OCI-LY7 (cell line): ENCODE data around the gene SUFU. TPM values are rescaled to one million over a fixed set of nuclear protein-coding genes. Genes with fewer than 3 reads are reported as not detected.

Source experiments
- BruUV-seq: library from RNA; stranded (reverse); fragments of 400-500 nt; replicated peaks from 2 replicates; lab custom pipeline; 2021; lab: Mats Ljungman, UMichigan
- CTCF ChIA-PET: fragments of 300-600 bp; sonication (Branson Sonifier 250); formaldehyde crosslinking; loops from one replicate; lab custom pipeline; 2022; ENCODE audit warnings: antibody characterized with exemption; ENCODE audit not compliant: unreplicated experiment; lab: Charles Lee
- POLR2A ChIA-PET: fragments of 300-600 bp; sonication (Branson Sonifier 250); formaldehyde crosslinking; loops from one replicate; lab custom pipeline; 2022; ENCODE audit warnings: antibody characterized with exemption; lab: Charles Lee
- DNase-seq: peaks from one replicate; pipeline ENCODE4 v3.0.0-alpha.2; 2015; ENCODE audit warnings: low spot score
- H2AFZ ChIP-seq: fragments of 200-600 bp; sonication (generic), shearing (Covaris generic); 2 replicates; pipeline ENCODE4 v1.6.1; 2014; ENCODE audit warnings: mild to moderate bottlenecking, antibody characterized with exemption, low read length, moderate library complexity
- H3K27ac ChIP-seq: fragments of 200-600 bp; sonication (generic); 2 replicates; pipeline ENCODE4 v1.5.1; 2014; ENCODE audit warnings: mixed run types, low read depth, mild to moderate bottlenecking, moderate library complexity, low read length, inconsistent platforms; ENCODE audit not compliant: poor library complexity, severe bottlenecking
- H3K36me3 ChIP-seq: fragments of 200-600 bp; sonication (generic); 2 replicates; pipeline ENCODE4 v1.6.1; 2014; ENCODE audit warnings: mild to moderate bottlenecking, antibody characterized with exemption, low read length, moderate library complexity, mixed read lengths; ENCODE audit not compliant: insufficient read depth
- H3K4me1 ChIP-seq: fragments of 200-600 bp; sonication (generic); 2 replicates; pipeline ENCODE4 v1.5.1; 2014; ENCODE audit warnings: mild to moderate bottlenecking, low read length; ENCODE audit not compliant: insufficient read depth, poor library complexity, severe bottlenecking
- H3K4me2 ChIP-seq: fragments of 200-600 bp; sonication (generic); 2 replicates; pipeline ENCODE4 v1.6.1; 2014; ENCODE audit warnings: mild to moderate bottlenecking, low read length
- H3K4me3 ChIP-seq: fragments of 200-600 bp; sonication (generic); 2 replicates; pipeline ENCODE4 v1.5.1; 2014; ENCODE audit warnings: mild to moderate bottlenecking, low read depth, low read length; ENCODE audit not compliant: poor library complexity, severe bottlenecking
- H3K79me2 ChIP-seq: fragments of 200-600 bp; sonication (generic); 2 replicates; pipeline ENCODE4 v1.6.1; 2016; ENCODE audit warnings: low read depth, mild to moderate bottlenecking, low read length, moderate library complexity, mixed read lengths; ENCODE audit not compliant: insufficient read depth
- H3K9me2 ChIP-seq: fragments of 200-600 bp; sonication (generic); 2 replicates; pipeline ENCODE4 v1.6.1; 2016; ENCODE audit warnings: mild to moderate bottlenecking, low read length, mixed read lengths; ENCODE audit not compliant: insufficient read depth
- H3K9me3 ChIP-seq: fragments of 200-600 bp; sonication (generic); 2 replicates; pipeline ENCODE4 v1.6.1; 2014; ENCODE audit warnings: mild to moderate bottlenecking, mixed run types, low read length, mixed read lengths
- H4K20me1 ChIP-seq: fragments of 200-600 bp; sonication (generic); 2 replicates; pipeline ENCODE4 v1.6.1; 2014; ENCODE audit warnings: mild to moderate bottlenecking, antibody characterized with exemption, low read length, moderate library complexity, mixed read lengths; ENCODE audit not compliant: insufficient read depth
- EZH2phosphoT487 ChIP-seq: fragments of 200-600 bp; sonication (generic); IDR thresholded peaks from 2 replicates; pipeline ENCODE4 v1.6.1; 2018; ENCODE audit warnings: low read depth, borderline replicate concordance, mild to moderate bottlenecking, mixed run types, antibody characterized with exemption, low read length, moderate library complexity, mixed read lengths
- intact Hi-C: fragments of 100-400 bp; cut with micrococcal nuclease; formaldehyde crosslinking; loops from one replicate; pipeline ENCODE4 v1.10.0; 2022; ENCODE audit not compliant: unreplicated experiment
- total RNA-seq, 2 experiments: library from RNA; depleted of rRNA in 1 of 2; stranded (reverse); fragments of >200 nt in 1 of 2; shearing (Covaris generic) in 1 of 2; gene quantifications; 2 replicates each; pipeline ENCODE4 v1.2.3, GENCODE V29; 2014 to 2022
- TF ChIP-seq, protein P1 (sequence below): fragments of 200-600 bp; sonication (generic); conservative IDR thresholded peaks from 2 replicates; pipeline ENCODE4 v1.5.1; 2014; ENCODE audit warnings: mild to moderate bottlenecking, antibody characterized with exemption, low read length, moderate library complexity, mixed read lengths

SUFU gene
- total RNA-seq, 2 experiments from 2014 or later, result 4.9 to 10.0 TPM

DNA sequence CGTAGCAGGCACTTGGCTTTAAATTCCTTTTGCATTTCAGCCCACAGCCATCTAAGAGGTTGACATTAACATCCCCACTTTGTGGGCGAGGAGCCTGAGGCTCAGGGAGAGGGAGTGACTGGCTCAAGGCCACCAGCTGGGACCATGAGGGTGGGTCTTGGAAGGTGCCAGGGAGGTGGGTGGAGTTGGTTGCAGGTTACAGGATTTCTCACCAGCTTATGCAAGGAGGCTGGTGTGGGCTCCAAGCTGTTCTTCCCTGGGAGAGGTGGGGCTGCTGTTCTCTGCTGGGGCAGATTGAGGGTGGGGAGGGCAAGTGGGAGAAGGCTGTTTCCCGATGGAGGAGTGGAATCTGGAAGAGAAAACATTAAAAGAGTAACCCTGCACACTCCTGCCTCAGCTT is 38.3 kb upstream of the SUFU start:
- Histone ChIP-seq H3K36me3 (peaks cover 9% of the 10 kb centered on the region; the same call in 1 of the 2 replicates), H4K20me1 (no peaks in the 10 kb centered on the region), H3K27ac (no peak overlapping the region), H3K9me3 (no peaks in the 10 kb centered on the region), H3K9me2 (no peaks in the 10 kb centered on the region), H3K4me2 (no peak overlapping the region), H2AFZ (no peak overlapping the region), H3K4me3 (no peak overlapping the region), H3K79me2 (peaks cover 18% of the 10 kb centered on the region; the same call in 1 of the 2 replicates), H3K4me1 (peaks cover 28% of the 10 kb centered on the region)
- DNase-seq, result no peak
- intact Hi-C loops, result no loop called here
- ChIA-PET CTCF (no interaction called here), POLR2A (interaction anchor here (0.6 to 0.8 kb wide), 2 partner anchors 9 to 17 kb away, joined by 3 read pairs; no protein-coding TSS in a partner anchor)
- TF ChIP-seq EZH2phosphoT487, result no peak
- TF ChIP-seq, protein P1, sequence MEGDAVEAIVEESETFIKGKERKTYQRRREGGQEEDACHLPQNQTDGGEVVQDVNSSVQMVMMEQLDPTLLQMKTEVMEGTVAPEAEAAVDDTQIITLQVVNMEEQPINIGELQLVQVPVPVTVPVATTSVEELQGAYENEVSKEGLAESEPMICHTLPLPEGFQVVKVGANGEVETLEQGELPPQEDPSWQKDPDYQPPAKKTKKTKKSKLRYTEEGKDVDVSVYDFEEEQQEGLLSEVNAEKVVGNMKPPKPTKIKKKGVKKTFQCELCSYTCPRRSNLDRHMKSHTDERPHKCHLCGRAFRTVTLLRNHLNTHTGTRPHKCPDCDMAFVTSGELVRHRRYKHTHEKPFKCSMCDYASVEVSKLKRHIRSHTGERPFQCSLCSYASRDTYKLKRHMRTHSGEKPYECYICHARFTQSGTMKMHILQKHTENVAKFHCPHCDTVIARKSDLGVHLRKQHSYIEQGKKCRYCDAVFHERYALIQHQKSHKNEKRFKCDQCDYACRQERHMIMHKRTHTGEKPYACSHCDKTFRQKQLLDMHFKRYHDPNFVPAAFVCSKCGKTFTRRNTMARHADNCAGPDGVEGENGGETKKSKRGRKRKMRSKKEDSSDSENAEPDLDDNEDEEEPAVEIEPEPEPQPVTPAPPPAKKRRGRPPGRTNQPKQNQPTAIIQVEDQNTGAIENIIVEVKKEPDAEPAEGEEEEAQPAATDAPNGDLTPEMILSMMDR, result no peak
- no TSS peak for BruUV-seq

DNA sequence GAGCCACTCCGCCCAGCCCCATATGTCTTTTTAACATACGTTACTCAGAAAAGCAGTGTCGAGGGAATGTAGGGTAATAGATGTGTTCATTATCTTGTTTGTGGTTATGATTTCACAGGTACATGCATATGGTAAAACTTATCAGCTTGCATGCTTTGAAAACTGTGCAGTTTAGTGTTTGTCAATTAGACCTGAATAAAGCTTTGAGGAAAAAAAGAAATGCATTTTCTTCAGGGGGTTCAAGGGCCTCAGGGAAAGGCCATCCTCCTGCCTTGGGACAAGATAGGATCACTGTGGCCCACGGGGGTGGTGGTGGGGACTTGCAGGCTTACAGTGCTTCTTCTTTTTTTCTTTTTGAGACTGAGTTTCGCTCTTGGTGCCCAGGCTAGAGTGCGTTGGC is 36.5 kb upstream of the SUFU start:
- intact Hi-C loops, result no loop called here
- CTCF ChIA-PET, result no interaction called here
- peaks cover 16% of the 10 kb centered on the region for H3K4me1 ChIP-seq
- peaks cover 8% of the 10 kb centered on the region; the same call in 1 of the 2 replicates for H3K79me2 ChIP-seq
- DNase-seq, result no peak
- TF ChIP-seq EZH2phosphoT487, result no peak
- TF ChIP-seq, protein P1, result no peak
- peaks cover 9% of the 10 kb centered on the region; the same call in 1 of the 2 replicates for H3K36me3 ChIP-seq
- H3K4me3 ChIP-seq, result no peak overlapping the region
- no peaks in the 10 kb centered on the region for H3K9me3 ChIP-seq
- no peak overlapping the region for H3K27ac ChIP-seq
- no TSS peak for BruUV-seq
- no peaks in the 10 kb centered on the region for H4K20me1 ChIP-seq
- H3K4me2 ChIP-seq, result no peak overlapping the region
- POLR2A ChIA-PET, result interaction anchor here (0.9 kb wide), 1 partner anchor 32 kb away, joined by 3 read pairs; no protein-coding TSS in a partner anchor
- no peaks in the 10 kb centered on the region for H3K9me2 ChIP-seq
- H2AFZ ChIP-seq, result no peak overlapping the region

DNA sequence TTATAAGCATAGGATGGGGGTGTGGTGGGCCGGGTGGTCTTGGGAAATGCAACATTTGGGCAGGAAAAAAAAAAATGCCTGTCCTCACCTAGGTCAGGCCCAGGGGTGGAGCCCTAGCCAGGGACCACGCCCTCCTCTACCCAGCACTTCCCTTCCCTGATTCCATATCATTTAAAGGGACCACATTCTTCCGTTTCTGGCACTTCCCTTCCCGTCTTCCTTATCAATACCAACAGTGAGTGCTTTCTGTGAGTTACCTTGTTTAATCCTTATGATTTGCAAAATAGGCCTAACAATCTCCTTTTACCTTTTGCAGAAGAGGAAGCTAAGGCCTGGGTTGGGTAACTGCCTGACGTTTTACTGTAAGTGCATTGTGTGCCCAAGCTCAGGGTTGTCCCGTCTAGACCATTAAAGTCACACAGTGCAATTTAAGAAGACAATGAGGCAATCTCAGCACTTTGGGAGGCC is 35.8 kb upstream of the SUFU start:
- no TSS peak for BruUV-seq
- POLR2A ChIA-PET, result interaction anchor here (0.5 kb wide), 1 partner anchor 18 kb away, joined by 4 read pairs; no protein-coding TSS in a partner anchor
- Histone ChIP-seq H3K36me3 (peaks cover 9% of the 10 kb centered on the region; the same call in 1 of the 2 replicates), H3K79me2 (peaks cover 7% of the 10 kb centered on the region; the same call in 1 of the 2 replicates), H3K9me3 (no peaks in the 10 kb centered on the region), H3K4me2 (no peak overlapping the region), H3K9me2 (no peaks in the 10 kb centered on the region), H3K27ac (no peak overlapping the region), H3K4me3 (no peak overlapping the region), H2AFZ (no peak overlapping the region), H4K20me1 (no peaks in the 10 kb centered on the region), H3K4me1 (peaks cover 9% of the 10 kb centered on the region)
- DNase-seq, result no peak
- CTCF ChIA-PET, result no interaction called here
- TF ChIP-seq EZH2phosphoT487, result no peak
- TF ChIP-seq, protein P1, result no peak
- intact Hi-C loops, result no loop called here
